ENCODE data around the gene PRKG1. TPM values are rescaled to one million over a fixed set of nuclear protein-coding genes. Genes with fewer than 3 reads are reported as not detected.

Gene PRKG1
- total and polyA plus RNA-seq, 2 of the 8 experiments (the other 6 are each of a cell fraction or from before 2014, with no cell fraction given) = 4.2 to 15.2 TPM

GRCh38 chr10:51367694-51368093 lies 293.4 kb downstream of the PRKG1 start:
- Histone ChIP-seq H4K8ac (ENCODE audit: extremely low read depth, insufficient read depth, low read length) (no peak overlapping the region), H3K4me2 (ENCODE audit: insufficient read depth in 1 of 2, low read depth in 2 of 2, low read length in 2 of 2) (no peak overlapping the region; a peak in 1 of 4 replicates), H3K36me3 (ENCODE audit: control insufficient read depth in 2 of 4, insufficient read depth in 4 of 4, low read length in 3 of 4) (no peaks in the 10 kb centered on the region), H3K23me2 (ENCODE audit: low read depth, low read length) (no peaks in the 10 kb centered on the region), H3K56ac (replicated peaks; ENCODE audit: insufficient read length, low read depth, low read length) (no peak overlapping the region), H2BK120ac (replicated peaks; ENCODE audit: low read depth, low read length) (no peak overlapping the region), H2BK20ac (ENCODE audit: low read length) (no peak overlapping the region), H4K5ac (ENCODE audit: insufficient read length, low read depth, low read length) (no peak overlapping the region), H3K23ac (ENCODE audit: insufficient read length) (no peak overlapping the region), H3K27me3 (replicated peaks in 1 of 4; ENCODE audit: control insufficient read depth in 3 of 4, extremely low read depth in 1 of 4, insufficient read depth in 3 of 4, low read length in 3 of 4) (no peaks in the 10 kb centered on the region; a peak in 1 of 7 replicates), H2BK15ac (ENCODE audit: low read length) (no peak overlapping the region), H3K4me3 (ENCODE audit: extremely low read depth in 1 of 4, insufficient read depth in 2 of 4, low read depth in 3 of 4, low read length in 4 of 4) (no peak overlapping the region; a peak in 1 of 8 replicates), H4K20me1 (replicated peaks in 1 of 2; ENCODE audit: control insufficient read depth in 1 of 2, insufficient read depth in 2 of 2, low read length in 2 of 2) (no peaks in the 10 kb centered on the region), H2BK5ac (ENCODE audit: low read depth, low read length) (no peak overlapping the region), H2AK5ac (ENCODE audit: low read depth, low read length) (no peak overlapping the region), H3K9me3 (ENCODE audit: insufficient read depth in 2 of 2, low read depth in 1 of 2, low read length in 1 of 2) (no peaks in the 10 kb centered on the region), H3K14ac (ENCODE audit: insufficient read length) (no peak overlapping the region), H2AFZ (ENCODE audit: low read length) (no peak overlapping the region), H2BK12ac (ENCODE audit: low read depth, low read length) (no peak overlapping the region), H4K91ac (replicated peaks; ENCODE audit: insufficient read length, low read length) (no peak overlapping the region), H3K9ac (replicated peaks in 1 of 4; ENCODE audit: extremely low read depth in 1 of 4, low read depth in 3 of 4, low read length in 3 of 4) (no peak overlapping the region), H3K4me1 (replicated peaks in 1 of 4; ENCODE audit: control insufficient read depth in 3 of 4, insufficient read depth in 4 of 4, low read length in 3 of 4) (peaks cover 5 to 19% (median 15%) of the 10 kb centered on the region in 4 experiments; a peak in 6 of 7 replicates), H3K27ac (ENCODE audit: low read depth, low read length) (no peak overlapping the region), H3K4ac (replicated peaks; ENCODE audit: insufficient read length, low read depth, low read length) (no peak overlapping the region), H3K79me2 (ENCODE audit: control insufficient read depth in 1 of 2, insufficient read depth in 2 of 2, low read length in 2 of 2) (no peaks in the 10 kb centered on the region), H3K79me1 (ENCODE audit: low read depth, low read length) (no peaks in the 10 kb centered on the region), H3K18ac (ENCODE audit: extremely low read depth, low read length) (no peak overlapping the region)
- FAIRE-seq (peak; percentile 39), DNase-seq (ENCODE audit: low read depth in 1 of 2, low spot score in 2 of 2) (no peak)
- POLR2A ChIA-PET (ENCODE audit: partially characterized antibody) = interaction anchor here (0.7 to 0.9 kb wide), 2 partner anchors 163 to 285 kb away, joined by 3 read pairs; no protein-coding TSS in a partner anchor
- CTCF ChIA-PET (ENCODE audit: partially characterized antibody) = interaction anchor here (0.7 to 4.9 kb wide), 13 partner anchors 7 to 637 kb away, joined by 3 to 37 read pairs (median 5); no protein-coding TSS in a partner anchor
- 58% methylated on average over 1 of the region's 1 CpG; no CpG with 5 or more reads in 1 of the 2 experiments for WGBS, 2 experiments (ENCODE audit: extremely low coverage in 1 of 2, insufficient coverage in 1 of 2, insufficient read length in 1 of 2, insufficient replicate concordance in 2 of 2, low coverage in 1 of 2, low lambda C conversion rate in 2 of 2, missing lambda C conversion rate in 1 of 2)
- TF ChIP-seq POU5F1 (IDR thresholded peaks at IDR 0.05; ENCODE audit: low read depth, low read length) (no peak), KDM4A (IDR thresholded peaks at IDR 0.05; ENCODE audit: low read depth, low read length, severe bottlenecking) (no peak), ZNF274 (IDR thresholded peaks at IDR 0.05; ENCODE audit: borderline replicate concordance, extremely low read depth, low read length) (no peak), RBBP5 (IDR thresholded peaks at IDR 0.05; ENCODE audit: borderline replicate concordance, low read depth, low read length) (no peak), SRF (IDR thresholded peaks at IDR 0.05; ENCODE audit: low read depth, low read length) (no peak), CBX8 (IDR thresholded peaks at IDR 0.05; ENCODE audit: borderline replicate concordance, low read depth, low read length) (no peak), MAX (IDR thresholded peaks at IDR 0.05) (no peak), JUND (IDR thresholded peaks at IDR 0.05; ENCODE audit: low read length) (no peak), RAD21 (IDR thresholded peaks at IDR 0.05 in 1 of 2, conservative IDR thresholded peaks at IDR 0.05 in 1 of 2; ENCODE audit: low read depth in 2 of 2, low read length in 2 of 2) (no peak), RXRA (IDR thresholded peaks at IDR 0.05; ENCODE audit: insufficient read depth, low read depth, low read length) (no peak), CHD2 (IDR thresholded peaks at IDR 0.05; ENCODE audit: low read length) (no peak), TCF12 (IDR thresholded peaks at IDR 0.05; ENCODE audit: low read depth, low read length) (no peak), EZH2 (IDR thresholded peaks at IDR 0.05; ENCODE audit: low read depth, low read length, severe bottlenecking) (no peak), SIRT6 (IDR thresholded peaks at IDR 0.05; ENCODE audit: low read length) (no peak)

Data from H1 (cell line).